ENCODE results near the gene MAP4K4.

DNA sequence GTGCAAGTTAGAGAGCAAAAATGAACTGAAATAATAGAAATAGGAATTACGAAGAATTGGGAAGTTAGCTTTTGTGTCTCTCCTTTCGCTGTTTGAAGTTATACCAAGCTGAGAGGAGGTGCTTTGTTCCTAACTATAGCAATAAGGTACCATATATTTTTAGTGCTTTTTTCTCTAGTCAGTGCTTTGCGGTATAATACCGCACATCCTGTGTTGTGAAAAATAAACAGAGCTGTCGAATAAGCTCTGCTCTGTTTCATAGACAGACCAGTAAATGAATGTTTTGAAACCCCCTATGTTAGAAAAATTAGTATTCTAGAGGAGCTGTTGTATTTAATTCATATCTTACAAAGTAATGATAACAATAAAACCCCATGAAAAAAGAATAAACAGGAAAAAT is 130.8 kb downstream of the MAP4K4 start:
- TF ChIP-seq, protein P1, sequence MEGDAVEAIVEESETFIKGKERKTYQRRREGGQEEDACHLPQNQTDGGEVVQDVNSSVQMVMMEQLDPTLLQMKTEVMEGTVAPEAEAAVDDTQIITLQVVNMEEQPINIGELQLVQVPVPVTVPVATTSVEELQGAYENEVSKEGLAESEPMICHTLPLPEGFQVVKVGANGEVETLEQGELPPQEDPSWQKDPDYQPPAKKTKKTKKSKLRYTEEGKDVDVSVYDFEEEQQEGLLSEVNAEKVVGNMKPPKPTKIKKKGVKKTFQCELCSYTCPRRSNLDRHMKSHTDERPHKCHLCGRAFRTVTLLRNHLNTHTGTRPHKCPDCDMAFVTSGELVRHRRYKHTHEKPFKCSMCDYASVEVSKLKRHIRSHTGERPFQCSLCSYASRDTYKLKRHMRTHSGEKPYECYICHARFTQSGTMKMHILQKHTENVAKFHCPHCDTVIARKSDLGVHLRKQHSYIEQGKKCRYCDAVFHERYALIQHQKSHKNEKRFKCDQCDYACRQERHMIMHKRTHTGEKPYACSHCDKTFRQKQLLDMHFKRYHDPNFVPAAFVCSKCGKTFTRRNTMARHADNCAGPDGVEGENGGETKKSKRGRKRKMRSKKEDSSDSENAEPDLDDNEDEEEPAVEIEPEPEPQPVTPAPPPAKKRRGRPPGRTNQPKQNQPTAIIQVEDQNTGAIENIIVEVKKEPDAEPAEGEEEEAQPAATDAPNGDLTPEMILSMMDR (IDR thresholded peaks at IDR 0.05): no peak
- TF ChIP-seq POLR2A (IDR thresholded peaks at IDR 0.05): no peak

Data from adrenal gland (tissue), 5 donors.